BJ (cell line): ENCODE data around the gene C3AR1. TPM values are rescaled to one million over a fixed set of nuclear protein-coding genes. Genes with fewer than 3 reads are reported as not detected.

Experiments used
- CTCF ChIA-PET: fragments of 350-600 bp; formaldehyde crosslinking; extraction: SDS; loops from one replicate; lab custom pipeline; 2021; ENCODE audit warnings: antibody characterized with exemption, inconsistent platforms; lab: Yijun Ruan, JAX
- POLR2A ChIA-PET: fragments of 300-600 bp; sonication (Branson Sonifier 250); formaldehyde crosslinking; extraction: SDS; loops from one replicate; lab custom pipeline; 2021; ENCODE audit warnings: antibody characterized with exemption; lab: Charles Lee
- DNase-seq: peaks from one replicate; pipeline ENCODE4 v3.0.0-alpha.2; 2011; ENCODE audit warnings: low read depth
- H3K27me3 ChIP-seq: 2 replicates; pipeline ENCODE4 v1.6.0; 2011; ENCODE audit warnings: low read length; ENCODE audit not compliant: control insufficient read depth, insufficient read depth
- H3K36me3 ChIP-seq: 2 replicates; pipeline ENCODE4 v1.5.1; 2011; ENCODE audit warnings: low read length; ENCODE audit not compliant: control insufficient read depth, insufficient read depth
- H3K4me3 ChIP-seq: 2 replicates; pipeline ENCODE4 v1.5.1; 2011; ENCODE audit warnings: low read depth, mild to moderate bottlenecking, control low read depth, low read length
- polyA plus RNA-seq: library from polyadenylated mRNA; depleted of rRNA; stranded (reverse); fragments of >200 nt; gene quantifications from 2 replicates; pipeline ENCODE4 v1.2.3, GENCODE V29; 2011
- TF ChIP-seq, protein P1 (sequence below): IDR thresholded peaks from 2 replicates; pipeline ENCODE4 v1.5.1; 2011; ENCODE audit warnings: low read depth, mild to moderate bottlenecking, control low read depth, inconsistent platforms, low read length, moderate library complexity; ENCODE audit not compliant: insufficient read depth

C3AR1 gene
- polyA plus RNA-seq, 1 experiment: 0.11 TPM

DNA sequence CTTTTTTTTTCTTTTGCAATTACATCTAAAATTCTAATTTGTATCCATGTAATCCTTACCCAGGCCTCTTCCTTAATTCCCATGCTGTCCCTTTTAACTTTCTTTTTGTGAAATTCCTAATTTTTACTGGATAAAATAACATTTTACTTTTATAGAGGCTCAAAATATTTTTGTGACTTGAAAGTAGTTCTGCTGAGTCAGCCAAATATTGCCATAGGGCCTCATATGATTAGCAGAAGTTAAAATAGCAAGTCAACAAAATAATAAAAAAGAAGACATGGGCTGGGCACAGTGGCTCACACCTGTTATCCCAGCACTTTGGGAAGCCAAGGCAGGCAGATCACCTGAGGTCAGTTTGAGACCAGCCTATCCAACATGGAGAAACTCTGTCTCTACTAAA is 2.0 kb downstream of the C3AR1 start:
- H3K4me3 ChIP-seq: no peak overlapping the region
- no peak for DNase-seq
- TF ChIP-seq, protein P1, sequence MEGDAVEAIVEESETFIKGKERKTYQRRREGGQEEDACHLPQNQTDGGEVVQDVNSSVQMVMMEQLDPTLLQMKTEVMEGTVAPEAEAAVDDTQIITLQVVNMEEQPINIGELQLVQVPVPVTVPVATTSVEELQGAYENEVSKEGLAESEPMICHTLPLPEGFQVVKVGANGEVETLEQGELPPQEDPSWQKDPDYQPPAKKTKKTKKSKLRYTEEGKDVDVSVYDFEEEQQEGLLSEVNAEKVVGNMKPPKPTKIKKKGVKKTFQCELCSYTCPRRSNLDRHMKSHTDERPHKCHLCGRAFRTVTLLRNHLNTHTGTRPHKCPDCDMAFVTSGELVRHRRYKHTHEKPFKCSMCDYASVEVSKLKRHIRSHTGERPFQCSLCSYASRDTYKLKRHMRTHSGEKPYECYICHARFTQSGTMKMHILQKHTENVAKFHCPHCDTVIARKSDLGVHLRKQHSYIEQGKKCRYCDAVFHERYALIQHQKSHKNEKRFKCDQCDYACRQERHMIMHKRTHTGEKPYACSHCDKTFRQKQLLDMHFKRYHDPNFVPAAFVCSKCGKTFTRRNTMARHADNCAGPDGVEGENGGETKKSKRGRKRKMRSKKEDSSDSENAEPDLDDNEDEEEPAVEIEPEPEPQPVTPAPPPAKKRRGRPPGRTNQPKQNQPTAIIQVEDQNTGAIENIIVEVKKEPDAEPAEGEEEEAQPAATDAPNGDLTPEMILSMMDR: no peak
- H3K27me3 ChIP-seq: no peaks in the 10 kb centered on the region
- ChIA-PET CTCF (no interaction called here), POLR2A (no interaction called here)
- H3K36me3 ChIP-seq: no peaks in the 10 kb centered on the region

DNA sequence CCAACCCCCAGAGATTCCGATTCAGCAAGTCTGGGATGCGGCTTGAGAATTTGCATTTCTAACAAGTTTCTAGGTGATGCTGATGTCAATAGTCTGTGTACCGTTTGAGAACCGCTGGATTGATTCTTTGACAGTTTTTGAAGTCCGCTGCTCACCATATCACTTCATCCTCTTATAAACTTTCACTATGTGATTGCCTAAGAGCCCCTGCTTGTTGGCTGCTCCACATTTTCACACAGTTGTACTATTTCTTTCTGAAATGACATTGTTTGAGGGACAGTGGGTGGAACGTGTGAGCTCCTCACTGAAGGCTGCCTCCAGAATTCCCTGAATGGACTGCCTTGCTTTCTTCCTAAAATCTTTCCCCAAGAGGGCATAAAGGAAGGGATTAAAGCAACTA is 7.7 kb downstream of the C3AR1 start:
- TF ChIP-seq, protein P1: no peak
- Histone ChIP-seq H3K36me3 (peaks cover under 1% of the 10 kb centered on the region), H3K4me3 (no peak overlapping the region), H3K27me3 (no peaks in the 10 kb centered on the region)
- no peak for DNase-seq
- ChIA-PET POLR2A (no interaction called here), CTCF (interaction anchor here (1.9 kb wide), 1 partner anchor 20 kb away, joined by 6 read pairs; no protein-coding TSS in a partner anchor)

DNA sequence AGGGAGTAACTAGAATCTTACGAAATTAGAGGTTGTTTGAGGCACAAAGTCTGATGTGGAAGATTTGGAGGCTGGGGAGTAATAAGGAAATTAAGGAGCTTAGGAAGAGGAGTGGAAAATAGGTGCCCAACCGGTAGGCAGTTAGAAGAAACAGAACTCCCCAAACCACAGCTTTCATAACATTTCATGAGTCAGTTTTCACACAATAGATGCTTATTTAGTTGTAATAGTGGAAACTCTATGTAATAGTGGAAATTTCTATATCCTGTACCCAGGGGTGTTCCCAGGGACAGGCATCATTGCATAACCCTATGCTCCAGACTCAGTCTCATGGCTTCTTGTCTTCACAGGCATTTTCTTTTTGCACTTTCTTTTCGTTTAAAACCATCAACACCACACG is 8.3 kb downstream of the C3AR1 start:
- Histone ChIP-seq H3K4me3 (no peak overlapping the region), H3K36me3 (peaks cover 4% of the 10 kb centered on the region), H3K27me3 (no peaks in the 10 kb centered on the region)
- POLR2A ChIA-PET: no interaction called here
- TF ChIP-seq, protein P1: no peak
- DNase-seq: no peak
- CTCF ChIA-PET: interaction anchor here (0.6 to 1.9 kb wide), 2 partner anchors 9 to 20 kb away, joined by 3 to 6 read pairs; no protein-coding TSS in a partner anchor

DNA sequence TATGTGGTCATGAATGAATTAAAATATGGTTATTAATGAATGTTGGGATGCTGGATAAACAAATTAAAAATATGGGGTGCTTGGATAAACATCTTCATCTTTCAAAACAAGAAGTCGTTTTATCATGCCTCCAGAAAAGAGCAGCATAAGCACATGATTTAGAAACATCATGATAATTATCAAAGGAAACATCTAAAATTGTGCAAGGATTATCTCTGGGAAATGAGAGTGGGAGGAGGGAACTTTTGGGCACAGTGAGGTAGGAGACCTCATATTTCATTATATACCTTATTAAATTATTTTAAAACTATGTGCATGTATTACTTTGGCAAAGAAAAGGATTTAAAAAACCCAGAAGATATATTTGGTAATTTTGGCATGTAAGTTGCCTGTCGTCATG is 8.9 kb downstream of the C3AR1 start:
- CTCF ChIA-PET: interaction anchor here (1.7 kb wide), 1 partner anchor 11 kb away, joined by 10 read pairs; no protein-coding TSS in a partner anchor
- no peak overlapping the region for H3K4me3 ChIP-seq
- TF ChIP-seq, protein P1: no peak

DNA sequence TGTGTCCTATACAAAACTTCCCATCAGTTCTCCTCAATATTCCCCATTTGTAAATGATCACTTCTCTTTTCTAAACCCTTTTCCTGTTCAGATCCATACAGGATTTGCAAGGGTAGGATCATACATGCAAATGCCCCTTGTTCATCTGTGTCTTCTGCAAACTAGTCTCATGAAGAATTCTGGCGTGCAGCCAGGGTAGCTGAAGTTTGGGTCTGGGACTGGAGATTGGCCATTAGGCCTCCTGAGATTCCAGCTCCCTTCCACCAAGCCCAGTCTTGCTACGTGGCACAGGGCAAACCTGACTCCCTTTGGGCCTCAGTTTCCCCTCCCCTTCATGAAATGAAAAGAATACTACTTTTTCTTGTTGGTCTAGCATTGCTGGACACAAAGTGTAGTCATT is 11.3 kb downstream of the C3AR1 start:
- TF ChIP-seq, protein P1: no peak
- CTCF ChIA-PET: interaction anchor here (0.9 to 1.6 kb wide), 3 partner anchors 9 to 335 kb away, joined by 3 to 4 read pairs (median 3); no protein-coding TSS in a partner anchor

More for the DNA sequence above, 8.9 kb downstream of the C3AR1 start:
- H3K36me3 ChIP-seq: peaks cover 6% of the 10 kb centered on the region
- H3K27me3 ChIP-seq: no peaks in the 10 kb centered on the region
- POLR2A ChIA-PET: no interaction called here
- no peak for DNase-seq

More for the DNA sequence above, 11.3 kb downstream of the C3AR1 start:
- Histone ChIP-seq H3K36me3 (peaks cover 12% of the 10 kb centered on the region), H3K4me3 (no peak overlapping the region), H3K27me3 (no peaks in the 10 kb centered on the region)
- POLR2A ChIA-PET: no interaction called here
- DNase-seq: no peak
